NAMALWA (cell line): Measurements from ENCODE around the gene HDAC9.

Experiments used
- DNase-seq: peaks from one replicate; pipeline ENCODE4 v3.0.0-alpha.2; 2015; ENCODE audit warnings: low spot score

HDAC9 gene

DNA sequence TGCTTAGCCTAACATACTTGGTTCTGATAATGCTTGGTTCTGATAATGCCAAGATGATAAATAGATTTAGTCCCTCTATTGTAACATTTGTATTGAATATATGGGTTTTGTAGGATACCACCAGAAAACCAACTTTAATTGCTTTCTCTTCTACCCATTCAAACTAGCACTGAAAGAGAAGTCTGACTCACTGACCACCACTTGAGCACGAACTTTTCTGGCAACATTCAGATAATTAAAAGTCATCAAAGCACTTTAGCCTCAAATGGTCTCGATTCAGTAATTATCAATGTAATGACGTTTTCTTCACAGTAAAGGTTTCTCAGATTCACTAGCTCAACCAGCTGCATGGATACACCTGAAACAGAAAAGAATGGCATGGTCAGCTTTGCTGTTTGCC lies 63.0 kb downstream of the HDAC9 start:
- DNase-seq = no peak

DNA sequence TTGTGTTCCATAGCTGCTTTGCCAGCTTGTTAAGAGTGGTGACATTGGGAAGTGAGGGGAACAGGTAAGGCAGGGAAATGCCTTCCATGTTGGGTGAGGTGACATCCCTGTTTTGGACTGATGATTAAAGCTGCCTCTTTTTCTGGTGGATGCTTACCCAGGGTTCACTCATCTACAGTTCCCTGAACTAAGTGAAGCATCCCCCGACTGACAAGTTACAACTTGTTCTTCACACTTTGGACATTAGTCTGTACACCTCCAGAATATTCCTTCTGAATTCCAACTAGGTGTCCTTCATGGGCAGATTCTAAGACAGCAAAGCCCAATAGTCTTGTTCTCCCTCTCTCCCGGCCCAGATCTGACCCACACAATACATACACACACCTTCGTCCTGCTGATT lies 63.4 kb downstream of the HDAC9 start:
- no peak for DNase-seq

DNA sequence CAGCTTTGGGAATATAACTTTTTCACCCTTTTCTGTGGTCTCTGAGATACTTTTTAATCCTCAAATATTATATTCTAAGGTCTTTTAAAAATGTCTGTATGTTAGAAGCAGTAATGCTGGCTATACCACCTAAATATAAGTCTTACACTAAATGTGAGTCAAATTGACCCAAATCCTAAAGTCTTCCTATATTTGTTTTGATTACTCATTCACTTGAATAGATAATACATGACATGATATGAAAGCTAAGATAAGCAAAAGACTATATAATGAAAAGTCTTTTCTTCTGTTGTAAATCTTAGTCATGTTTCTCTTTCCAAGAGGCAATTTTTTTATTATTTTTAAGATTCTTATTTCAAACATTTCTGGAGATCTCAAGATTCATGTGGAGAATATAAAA lies 64.2 kb downstream of the HDAC9 start:
- DNase-seq = no peak

DNA sequence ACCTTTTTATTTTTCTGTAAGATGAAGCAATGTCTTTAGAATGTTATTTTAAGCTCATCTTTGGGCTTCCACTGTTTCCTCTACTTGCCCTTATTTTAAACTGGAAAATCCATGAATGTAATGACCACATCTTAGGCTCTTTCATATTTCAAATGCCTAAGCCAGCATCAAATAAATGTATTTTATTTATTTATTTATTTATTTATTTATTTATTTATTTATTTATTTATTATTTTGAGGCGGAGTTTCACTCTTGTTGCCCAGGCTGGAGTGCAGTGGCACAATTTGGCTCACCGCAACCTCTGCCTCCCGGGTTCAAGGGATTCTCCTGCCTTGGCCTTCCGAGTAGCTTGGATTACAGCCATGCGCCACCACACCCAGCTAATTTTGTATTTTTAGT lies 69.2 kb downstream of the HDAC9 start:
- no peak for DNase-seq

DNA sequence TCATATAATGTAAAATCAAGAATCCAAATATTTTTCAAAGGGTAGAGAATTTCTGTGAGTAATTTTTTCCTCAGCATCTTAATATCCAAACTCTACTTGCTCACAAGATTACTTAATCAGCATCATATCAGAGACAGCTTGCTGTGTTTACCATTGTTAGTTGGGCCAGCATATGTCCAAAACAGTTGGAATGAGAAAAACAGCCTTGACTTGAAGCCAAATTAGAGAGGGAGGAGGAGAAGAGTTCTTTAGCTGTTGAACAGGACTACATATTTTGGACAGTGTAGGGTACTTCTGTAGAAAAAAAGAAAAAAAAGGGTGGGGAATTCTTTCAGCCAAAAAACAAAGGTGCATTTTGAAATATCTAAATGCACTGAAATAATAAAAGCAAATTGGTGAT lies 69.8 kb downstream of the HDAC9 start:
- DNase-seq = no peak

DNA sequence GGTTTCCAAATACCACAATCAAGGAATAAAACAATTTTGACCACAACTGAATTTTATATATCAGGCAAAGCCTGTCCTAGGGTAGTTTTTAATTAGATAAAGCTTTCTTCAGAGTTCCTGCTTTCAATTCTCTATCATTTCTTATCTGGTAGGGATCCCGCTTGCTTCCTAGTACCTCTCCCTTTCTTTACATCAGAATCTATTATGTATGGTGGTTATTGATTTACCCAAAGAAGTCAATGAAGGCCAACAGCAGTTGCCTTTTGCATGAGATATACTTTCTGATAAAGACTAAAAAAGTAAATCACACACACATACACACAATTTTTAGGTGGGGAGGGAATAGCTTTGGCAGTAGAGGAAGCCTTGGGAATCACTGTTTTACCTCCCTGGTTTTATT lies 70.7 kb downstream of the HDAC9 start:
- DNase-seq = no peak

DNA sequence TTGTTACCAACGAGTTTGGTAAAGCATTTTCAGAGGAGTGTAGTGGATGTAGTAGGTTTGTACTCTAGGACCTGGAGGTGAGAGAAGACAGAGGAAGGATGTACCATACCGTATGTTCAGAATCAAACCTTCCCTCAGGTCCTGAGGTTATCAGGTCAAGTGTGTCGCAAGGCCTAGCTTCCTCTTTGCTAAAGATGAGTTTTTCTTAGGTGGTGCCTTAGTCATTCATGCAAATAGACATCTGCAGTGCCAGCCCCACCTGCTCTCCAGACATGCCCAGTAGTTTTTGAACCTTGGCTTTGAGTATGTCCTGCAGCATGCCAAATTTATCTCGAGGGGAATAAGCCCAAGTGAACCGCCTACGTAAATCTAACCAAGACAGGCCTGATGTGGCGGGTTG lies 71.3 kb downstream of the HDAC9 start:
- DNase-seq = peak; percentile 97

DNA sequence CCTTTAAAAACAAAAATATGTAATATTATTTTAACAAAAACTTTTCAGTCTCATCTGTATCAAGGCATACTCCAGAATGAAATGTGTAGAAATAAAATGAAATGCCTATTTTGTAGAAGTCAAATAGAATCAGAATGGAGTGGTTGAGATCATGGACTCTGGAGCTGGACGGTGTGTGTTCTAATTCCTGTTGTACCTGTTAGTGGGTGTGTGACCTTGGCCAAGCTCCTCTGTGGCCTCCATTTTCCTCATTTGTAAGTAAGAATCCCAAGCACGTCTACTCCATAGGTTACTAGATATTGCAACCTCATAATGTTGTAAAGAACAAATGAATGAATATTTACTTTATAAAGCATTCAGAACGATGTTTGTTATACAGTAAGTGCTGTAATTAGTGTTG lies 74.9 kb downstream of the HDAC9 start:
- DNase-seq = no peak

DNA sequence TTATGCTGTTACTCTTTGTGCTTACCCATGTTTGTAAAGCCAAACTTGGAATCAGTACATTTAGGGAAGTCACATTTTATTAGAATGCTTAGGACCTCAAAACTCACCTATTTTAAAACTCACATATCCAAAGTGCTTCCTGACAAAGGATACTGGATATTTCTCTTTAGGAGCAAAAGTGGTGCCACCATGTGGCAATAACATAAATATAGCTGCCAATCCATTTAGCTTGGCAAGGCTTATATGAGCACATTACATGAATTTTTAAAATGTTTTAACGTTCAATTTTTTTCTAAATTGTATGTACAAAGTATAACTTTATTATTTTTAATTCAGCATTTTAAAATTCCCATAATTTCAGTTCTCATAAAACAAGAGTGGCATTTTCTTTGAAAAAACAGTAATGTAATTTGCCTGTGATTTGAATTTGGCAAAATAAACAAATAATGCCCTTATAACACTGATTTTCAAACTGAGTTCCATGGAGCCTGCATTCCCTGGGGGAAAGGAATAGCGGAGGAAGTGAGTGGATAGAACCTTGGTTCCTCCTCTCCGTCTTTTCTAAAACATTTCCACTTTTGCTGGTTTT lies 75.4 kb downstream of the HDAC9 start:
- peak; percentile 40 for DNase-seq

DNA sequence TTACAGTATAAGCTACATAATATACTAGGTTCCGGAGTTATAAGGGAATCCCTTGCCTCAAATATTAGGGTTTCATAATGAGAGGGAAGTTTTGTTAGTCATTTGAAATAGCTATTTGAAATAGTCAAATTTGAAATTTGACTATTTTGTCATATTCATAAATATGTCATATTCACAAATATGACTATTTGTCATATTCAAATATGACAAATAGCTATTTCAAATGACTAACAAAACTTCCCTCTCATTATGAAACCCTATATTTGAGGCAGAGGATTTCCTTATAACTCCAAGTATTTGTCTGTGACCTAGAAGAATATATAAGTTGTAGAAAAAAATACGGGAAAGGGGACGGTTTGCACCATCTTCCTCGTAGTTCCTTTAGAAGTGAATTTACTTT lies 76.6 kb downstream of the HDAC9 start:
- DNase-seq = no peak

DNA sequence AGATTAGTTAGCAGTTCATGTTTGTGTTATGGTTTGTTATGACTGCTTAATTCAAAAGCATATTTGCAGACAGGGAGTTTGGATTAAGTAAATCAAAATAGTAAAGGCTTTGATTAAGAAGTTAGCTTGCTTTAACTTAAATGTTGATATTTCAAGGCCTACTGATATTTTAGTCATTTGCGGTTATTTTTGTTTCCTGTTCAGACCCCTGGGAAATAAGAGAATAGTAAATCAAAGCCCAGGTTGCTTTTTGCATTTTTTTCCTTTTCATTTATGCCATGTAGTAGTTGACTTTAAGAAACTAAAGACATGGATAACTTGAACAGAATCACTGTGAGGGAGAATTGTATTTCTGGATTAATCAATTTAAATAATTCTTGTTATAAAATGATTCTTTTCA lies 77.3 kb downstream of the HDAC9 start:
- peak; percentile 70 for DNase-seq

DNA sequence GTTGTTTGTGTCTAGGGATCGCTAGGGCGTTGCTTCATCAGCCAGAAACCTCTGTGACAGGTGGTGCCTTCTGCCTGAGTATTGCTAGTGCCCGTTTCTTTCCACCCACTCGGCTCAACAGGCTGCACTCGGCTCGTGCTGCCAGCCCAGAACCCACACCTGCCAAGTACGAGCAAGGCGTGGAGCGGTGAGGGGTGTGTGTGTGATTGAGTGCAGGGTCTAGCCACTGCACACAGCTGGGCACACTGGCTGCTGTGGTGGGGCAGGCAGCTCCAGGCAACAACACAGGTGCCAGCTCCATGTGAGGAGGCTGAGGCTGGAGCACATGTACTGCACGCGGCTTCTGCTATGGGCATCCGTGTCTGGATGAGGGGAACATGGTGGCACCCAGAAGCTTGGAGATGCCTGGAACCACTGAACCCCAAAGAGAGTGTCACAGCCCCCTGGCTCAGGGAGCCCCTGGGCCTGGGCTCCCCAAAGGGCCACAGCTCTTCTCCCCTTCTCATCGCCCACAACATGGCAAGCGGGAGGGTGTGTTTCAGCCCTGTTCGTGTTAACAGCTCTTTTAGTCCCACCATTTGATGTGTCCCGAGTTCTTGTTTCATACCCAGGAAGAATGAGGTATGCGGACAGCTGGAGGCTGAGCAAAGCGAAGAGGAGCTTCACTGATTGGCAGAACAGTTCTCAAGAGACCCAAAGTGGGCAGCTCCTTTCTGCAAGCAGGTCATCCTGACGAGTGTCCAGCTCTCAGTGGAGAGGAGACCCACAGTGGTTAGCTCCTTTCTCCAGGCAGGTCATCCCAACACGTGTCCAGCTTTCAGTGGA lies 78.1 kb downstream of the HDAC9 start:
- DNase-seq = peak; percentile 87

DNA sequence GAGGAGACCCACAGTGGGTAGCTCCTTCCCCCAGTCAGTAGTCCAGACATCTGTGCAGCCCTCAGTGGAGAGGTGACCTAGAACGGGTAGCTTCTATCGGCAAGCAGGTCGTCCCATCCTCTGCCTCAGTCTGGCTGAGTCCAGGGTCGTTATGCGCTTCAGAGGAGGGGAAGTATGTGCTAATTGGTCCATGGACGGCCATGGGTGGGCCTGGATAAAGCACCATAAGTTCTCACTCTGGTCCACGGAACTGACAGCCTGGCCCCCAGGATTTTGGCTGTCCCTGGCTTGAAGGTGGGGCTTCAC lies 78.6 kb downstream of the HDAC9 start:
- no peak for DNase-seq

DNA sequence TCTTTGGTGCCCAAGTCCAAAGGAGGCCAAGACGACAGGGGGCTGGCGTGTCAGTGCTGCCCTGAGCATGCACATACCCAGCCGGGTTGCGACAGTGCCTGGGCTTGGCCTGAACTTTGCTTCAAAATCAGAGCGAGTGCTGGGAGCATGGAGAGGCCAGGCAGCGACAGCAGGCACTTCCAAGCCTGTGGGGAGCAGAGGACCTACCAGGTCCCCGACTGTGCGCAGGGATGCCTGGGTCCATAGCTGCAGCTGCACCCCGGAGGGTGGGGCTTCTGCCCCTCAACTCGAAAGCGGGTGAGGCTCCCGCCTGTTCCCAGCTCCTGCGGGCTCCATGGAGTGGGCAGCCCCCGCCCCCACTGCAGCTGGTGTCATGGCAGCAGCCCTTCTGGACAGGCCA lies 79.1 kb downstream of the HDAC9 start:
- no peak for DNase-seq

DNA sequence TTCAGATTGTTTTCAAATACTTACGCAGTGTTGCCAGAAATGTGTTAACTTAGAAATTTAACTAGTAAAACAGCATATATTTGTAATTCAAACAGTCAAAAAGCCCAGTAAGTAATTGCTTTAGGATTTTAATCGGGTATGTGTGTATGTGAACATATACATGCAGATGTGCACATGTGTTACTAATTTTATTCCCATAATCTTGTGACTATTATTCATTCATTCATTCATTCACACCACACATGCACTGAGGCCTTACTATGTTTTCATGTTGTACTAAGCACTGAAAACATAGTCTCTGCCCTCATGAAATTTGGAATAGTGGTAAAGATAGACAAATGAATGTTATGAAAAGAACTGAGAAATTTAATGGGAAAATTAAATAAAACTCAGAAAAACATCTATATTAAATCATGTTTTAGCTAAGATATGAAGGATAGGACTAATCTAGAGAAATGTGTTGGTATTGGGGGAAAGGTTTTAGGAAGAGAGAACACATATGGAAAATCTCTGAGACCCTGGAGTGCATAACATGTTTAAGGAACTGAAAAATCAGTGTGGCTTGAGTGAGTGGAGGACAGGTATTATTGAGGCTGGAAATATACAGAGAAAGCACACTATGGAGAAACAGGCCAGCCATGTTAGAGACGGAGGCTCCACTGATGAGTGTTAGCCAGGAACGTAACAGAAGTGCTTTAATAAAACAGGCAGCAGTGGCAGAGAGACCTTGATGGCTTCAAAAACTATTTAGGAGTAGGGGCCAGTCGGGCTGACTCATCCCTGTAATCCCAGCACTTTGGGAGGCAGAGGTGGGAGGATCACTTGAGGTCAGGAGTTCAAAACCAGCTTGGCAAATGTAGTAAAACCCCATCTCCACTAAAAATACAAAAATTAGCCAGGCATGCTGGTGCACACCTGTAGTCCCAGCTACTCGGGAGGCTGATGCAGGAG lies 80.3 kb downstream of the HDAC9 start:
- DNase-seq = no peak

DNA sequence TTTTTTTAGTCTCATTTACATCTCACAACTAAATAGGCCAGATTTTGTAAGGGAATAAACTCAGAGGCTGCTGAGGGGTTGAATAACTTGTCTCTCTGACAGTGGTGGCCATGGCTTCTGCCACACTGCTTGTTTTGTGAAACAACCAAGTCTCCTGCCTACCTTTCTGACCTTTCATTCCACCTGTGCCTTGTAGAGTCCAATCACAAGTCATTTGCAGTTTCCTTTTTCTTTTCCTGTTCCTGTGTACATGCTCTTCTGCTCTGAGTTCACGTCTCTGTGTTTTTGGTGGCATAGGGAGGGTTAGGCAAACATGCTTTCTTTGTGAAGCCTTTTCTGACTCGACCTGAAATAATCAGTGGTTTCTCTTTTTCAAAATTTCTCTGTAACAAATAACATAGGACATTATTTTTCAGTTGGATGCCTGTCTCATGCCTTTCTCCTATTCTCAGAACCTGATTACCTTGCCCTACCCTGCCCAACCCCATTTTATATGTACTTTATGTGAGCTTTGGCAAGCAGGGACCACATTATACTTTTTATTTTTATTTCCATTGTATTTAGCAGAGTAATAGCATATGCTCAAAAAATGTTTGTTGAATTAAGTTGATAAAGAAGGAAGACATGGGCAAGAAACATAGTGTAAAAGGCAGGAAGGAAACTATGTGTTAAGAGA lies 81.7 kb downstream of the HDAC9 start:
- no peak for DNase-seq

DNA sequence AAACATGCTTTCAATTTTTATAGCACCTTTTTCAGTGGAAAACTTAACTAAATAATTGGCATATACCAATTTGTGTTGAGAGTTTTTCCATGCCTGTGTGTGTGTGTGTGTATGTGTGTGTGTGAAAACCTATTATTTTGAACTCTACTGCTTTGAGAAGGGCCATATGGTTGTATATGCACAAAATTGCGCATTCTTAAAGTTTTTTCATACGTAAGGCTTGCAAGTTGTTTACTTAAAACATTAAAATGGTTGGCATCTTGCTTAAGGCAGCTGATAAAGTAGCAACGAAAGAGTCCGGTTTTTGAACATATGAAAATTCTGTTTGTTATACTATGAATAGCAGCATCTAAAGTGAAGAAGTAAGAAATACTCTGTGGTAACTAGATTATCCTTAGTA lies 84.1 kb downstream of the HDAC9 start:
- DNase-seq = no peak

DNA sequence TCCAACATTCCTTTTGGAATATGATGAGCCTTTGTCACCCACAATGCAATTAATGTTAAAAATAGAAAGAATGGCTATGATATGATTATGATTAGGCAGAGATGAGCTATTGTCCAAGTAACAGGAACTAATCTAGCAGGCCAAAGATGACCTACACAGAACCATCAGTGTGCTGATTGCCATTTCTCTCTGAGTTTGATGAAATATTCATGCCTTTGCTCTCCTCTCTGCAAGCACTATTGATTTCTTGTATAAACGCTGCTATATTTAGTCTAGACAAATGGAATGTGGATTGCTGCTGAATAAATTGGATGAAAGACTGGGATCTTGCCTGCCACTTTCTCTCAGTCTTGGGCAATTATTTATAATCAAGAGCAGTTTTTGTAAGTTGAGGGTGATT lies 85.4 kb downstream of the HDAC9 start:
- DNase-seq = no peak

DNA sequence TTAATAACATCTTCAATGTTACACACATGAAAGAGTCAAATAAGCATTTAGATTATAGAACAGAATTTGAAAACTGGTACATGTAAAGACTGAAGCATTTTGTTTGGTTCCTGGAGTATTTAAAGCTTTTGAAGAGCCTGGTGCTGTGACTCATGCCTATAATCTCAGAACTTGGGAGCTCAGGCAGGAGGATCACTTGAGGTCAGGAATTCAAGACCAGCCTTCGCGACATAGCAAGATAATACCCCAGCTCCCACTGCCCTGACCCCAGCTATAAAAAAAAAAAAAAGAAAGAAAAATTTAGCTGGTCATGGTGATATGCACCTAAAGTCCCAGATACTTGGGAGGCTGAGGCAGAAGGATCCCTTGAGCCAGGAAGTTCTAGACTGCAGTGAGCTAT lies 87.8 kb downstream of the HDAC9 start:
- no peak for DNase-seq

DNA sequence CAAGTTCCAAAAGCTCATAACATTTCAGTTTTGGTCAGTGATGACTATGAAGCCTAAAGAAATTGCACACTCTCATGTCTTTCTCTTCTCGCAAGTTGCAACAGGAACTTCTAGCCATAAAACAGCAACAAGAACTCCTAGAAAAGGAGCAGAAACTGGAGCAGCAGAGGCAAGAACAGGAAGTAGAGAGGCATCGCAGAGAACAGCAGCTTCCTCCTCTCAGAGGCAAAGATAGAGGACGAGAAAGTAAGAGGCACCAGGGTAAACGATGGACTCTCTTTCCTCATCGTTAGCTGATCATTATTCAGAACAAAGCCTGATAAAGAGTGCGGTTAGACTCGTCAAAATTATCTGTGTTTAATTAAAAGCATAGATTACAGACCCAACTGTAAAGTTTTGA lies 94.7 kb downstream of the HDAC9 start:
- no peak for DNase-seq

DNA sequence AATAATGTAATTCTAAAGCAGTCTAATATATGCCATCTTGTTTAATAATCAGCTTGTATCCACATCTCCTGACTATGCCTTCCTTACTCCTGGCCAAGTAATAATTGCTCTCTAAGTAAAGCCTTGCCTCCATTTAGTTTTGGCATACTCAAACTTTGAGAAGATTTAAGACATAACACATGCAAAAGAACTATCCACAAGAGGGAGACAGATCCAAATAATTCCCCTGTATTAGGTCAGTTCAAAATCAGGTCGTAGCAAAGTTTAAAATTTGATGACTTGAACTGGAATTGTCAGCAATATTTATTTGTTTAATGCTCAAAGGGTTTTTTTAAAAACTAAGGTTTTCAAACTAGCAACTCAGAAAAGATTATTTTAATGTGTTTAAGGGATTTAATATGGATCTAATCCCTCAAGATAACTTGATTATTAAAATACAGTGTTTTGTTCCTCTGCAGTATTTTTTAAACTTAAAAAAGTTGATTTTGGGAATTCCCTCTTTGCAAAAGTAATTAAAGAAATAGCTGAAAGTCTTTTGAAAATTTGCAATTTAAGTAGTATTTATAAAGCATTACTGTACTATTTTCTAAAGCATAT lies 95.3 kb downstream of the HDAC9 start:
- DNase-seq = peak; percentile 67

DNA sequence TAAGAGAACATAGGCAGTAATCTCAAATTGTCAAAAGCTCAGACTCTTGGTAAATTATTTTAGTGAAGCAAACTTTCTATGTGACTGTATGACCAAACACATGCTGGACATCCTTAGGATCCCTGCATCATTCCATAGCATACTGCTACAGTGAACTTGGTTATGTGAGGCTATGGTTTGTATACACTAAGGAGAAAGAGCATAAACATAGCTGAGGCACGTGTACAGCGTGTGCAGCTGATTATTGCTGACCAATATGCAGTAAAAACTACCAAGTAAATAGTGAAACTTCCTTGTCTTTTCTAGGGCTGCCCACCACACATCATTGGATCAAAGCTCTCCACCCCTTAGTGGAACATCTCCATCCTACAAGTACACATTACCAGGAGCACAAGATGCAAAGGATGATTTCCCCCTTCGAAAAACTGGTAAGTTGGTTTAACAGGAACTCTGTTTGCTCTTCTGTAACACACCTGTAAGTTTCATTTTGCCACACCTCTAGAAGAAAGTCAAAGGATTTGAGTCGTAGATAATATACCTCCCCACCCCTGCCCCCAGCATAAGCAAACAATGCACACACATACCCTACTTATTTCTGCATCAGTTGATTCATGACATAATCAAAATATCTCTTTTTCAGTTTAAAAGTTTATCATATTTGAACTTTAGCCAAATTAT lies 98.2 kb downstream of the HDAC9 start:
- no peak for DNase-seq
